ENCODE measurements around the gene DCP2.

DCP2 gene

GRCh38 chr5:113047733-113048652 lies 71.4 kb downstream of the DCP2 start:
- TF ChIP-seq CEBPB (IDR thresholded peaks at IDR 0.05) (no peak), TCF12 (IDR thresholded peaks at IDR 0.05; ENCODE audit: low read depth) (no peak), USF1 (IDR thresholded peaks at IDR 0.05) (no peak), EGR1 (IDR thresholded peaks at IDR 0.05) (no peak), TEAD4 (IDR thresholded peaks at IDR 0.05) (no peak), CREB1 (IDR thresholded peaks at IDR 0.05; ENCODE audit: low read depth) (no peak), REST (IDR thresholded peaks at IDR 0.05; ENCODE audit: low read depth) (no peak), ZBTB7A (IDR thresholded peaks at IDR 0.05; ENCODE audit: low read depth) (no peak), YY1 (IDR thresholded peaks at IDR 0.05; ENCODE audit: low read depth) (no peak), RAD21 (IDR thresholded peaks at IDR 0.05; ENCODE audit: low read depth) (no peak), FOXM1 (IDR thresholded peaks at IDR 0.05; ENCODE audit: borderline replicate concordance, low read depth) (no peak), EP300 (IDR thresholded peaks at IDR 0.05; ENCODE audit: borderline replicate concordance) (no peak), TAF1 (IDR thresholded peaks at IDR 0.05; ENCODE audit: low read depth) (no peak), NFIC (IDR thresholded peaks at IDR 0.05) (no peak), MAX (IDR thresholded peaks at IDR 0.05) (no peak)

GRCh38 chr5:113048931-113049330 lies 72.3 kb downstream of the DCP2 start:
- no peak for TF ChIP-seq TCF12 (IDR thresholded peaks at IDR 0.05; ENCODE audit: low read depth)
- no peak for TF ChIP-seq FOXM1 (IDR thresholded peaks at IDR 0.05; ENCODE audit: borderline replicate concordance, low read depth)
- no peak for TF ChIP-seq TAF1 (IDR thresholded peaks at IDR 0.05; ENCODE audit: low read depth)
- TF ChIP-seq USF1 (IDR thresholded peaks at IDR 0.05), result no peak
- no peak for TF ChIP-seq ZBTB7A (IDR thresholded peaks at IDR 0.05; ENCODE audit: low read depth)
- no peak for TF ChIP-seq NFIC (IDR thresholded peaks at IDR 0.05)
- no peak for TF ChIP-seq CREB1 (IDR thresholded peaks at IDR 0.05; ENCODE audit: low read depth)

GRCh38 chr5:113050721-113051382 lies 74.3 kb downstream of the DCP2 start:
- no peak for TF ChIP-seq YY1 (IDR thresholded peaks at IDR 0.05; ENCODE audit: low read depth)

- TF ChIP-seq FOXM1 (IDR thresholded peaks at IDR 0.05; ENCODE audit: borderline replicate concordance, low read depth) (no peak), RAD21 (IDR thresholded peaks at IDR 0.05; ENCODE audit: low read depth) (no peak), CEBPB (IDR thresholded peaks at IDR 0.05) (no peak), EGR1 (IDR thresholded peaks at IDR 0.05) (no peak), YY1 (IDR thresholded peaks at IDR 0.05; ENCODE audit: low read depth) (no peak), NFIC (IDR thresholded peaks at IDR 0.05) (no peak)
Observed at GRCh38 chr5:113052041-113052795, 75.6 kb downstream of the DCP2 start.

- TF ChIP-seq YY1 (IDR thresholded peaks at IDR 0.05; ENCODE audit: low read depth), result no peak
- no peak for TF ChIP-seq ZBTB7A (IDR thresholded peaks at IDR 0.05; ENCODE audit: low read depth)
- no peak for TF ChIP-seq RAD21 (IDR thresholded peaks at IDR 0.05; ENCODE audit: low read depth)
- TF ChIP-seq TEAD4 (IDR thresholded peaks at IDR 0.05), result no peak
- TF ChIP-seq TCF12 (IDR thresholded peaks at IDR 0.05; ENCODE audit: low read depth), result no peak
- no peak for TF ChIP-seq NFIC (IDR thresholded peaks at IDR 0.05)
- TF ChIP-seq CREB1 (IDR thresholded peaks at IDR 0.05; ENCODE audit: low read depth), result no peak
Observed at GRCh38 chr5:113053511-113053995, 77.0 kb downstream of the DCP2 start.

- no peak for TF ChIP-seq NFIC (IDR thresholded peaks at IDR 0.05)
- no peak for TF ChIP-seq FOXM1 (IDR thresholded peaks at IDR 0.05; ENCODE audit: borderline replicate concordance, low read depth)
- no peak for TF ChIP-seq REST (IDR thresholded peaks at IDR 0.05; ENCODE audit: low read depth)
- TF ChIP-seq EP300 (IDR thresholded peaks at IDR 0.05; ENCODE audit: borderline replicate concordance), result no peak
- no peak for TF ChIP-seq TEAD4 (IDR thresholded peaks at IDR 0.05)
- no peak for TF ChIP-seq EGR1 (IDR thresholded peaks at IDR 0.05)
- TF ChIP-seq TCF12 (IDR thresholded peaks at IDR 0.05; ENCODE audit: low read depth), result no peak
- no peak for TF ChIP-seq CEBPB (IDR thresholded peaks at IDR 0.05)
- no peak for TF ChIP-seq YY1 (IDR thresholded peaks at IDR 0.05; ENCODE audit: low read depth)
- TF ChIP-seq CREB1 (IDR thresholded peaks at IDR 0.05; ENCODE audit: low read depth), result no peak
- no peak for TF ChIP-seq RAD21 (IDR thresholded peaks at IDR 0.05; ENCODE audit: low read depth)
- TF ChIP-seq MAX (IDR thresholded peaks at IDR 0.05), result no peak
Observed at GRCh38 chr5:113054899-113055298, 78.3 kb downstream of the DCP2 start.

All from Ishikawa (cell line).